PC-9 (cell line): Measurements from ENCODE around the gene RETREG2.

Experiments used
- EZH2 ChIP-seq: fragments of 200-600 bp; sonication (generic); IDR thresholded peaks from 2 replicates; pipeline ENCODE4 v1.8.0; 2017; ENCODE audit warnings: antibody characterized with exemption, low read depth
- TF ChIP-seq, protein P1 (sequence below): fragments of 200-600 bp; sonication (generic); conservative IDR thresholded peaks from 2 replicates; pipeline ENCODE4 v1.6.1; 2017; ENCODE audit warnings: mixed run types, antibody characterized with exemption, mild to moderate bottlenecking, moderate library complexity

DNA sequence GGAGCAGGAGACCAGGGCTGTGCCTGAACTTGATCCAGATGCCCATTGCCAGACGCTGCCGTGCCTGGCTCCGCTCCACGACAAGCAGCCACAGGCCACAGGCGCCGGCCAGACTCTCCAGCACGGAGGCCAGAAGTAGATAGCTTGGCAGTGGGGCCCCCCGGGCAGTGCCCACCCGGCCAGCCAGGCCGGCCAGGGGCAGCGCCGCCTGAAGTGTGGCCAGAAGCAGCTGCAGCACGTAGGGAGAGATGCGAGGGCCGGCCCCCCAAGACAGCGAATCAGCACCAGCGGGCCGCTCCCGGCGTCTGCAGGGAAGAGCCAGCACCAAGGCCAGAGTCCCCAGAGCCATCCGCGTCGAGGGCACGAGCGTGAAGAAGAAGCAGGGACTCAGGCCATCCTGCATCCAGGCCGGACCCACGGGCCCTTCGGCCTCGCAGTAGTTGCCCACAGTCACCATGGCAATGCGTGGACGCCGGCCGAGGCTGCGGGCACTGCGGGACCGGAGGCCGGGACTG, 40.2 kb downstream of the RETREG2 start:
- TF ChIP-seq, protein P1, sequence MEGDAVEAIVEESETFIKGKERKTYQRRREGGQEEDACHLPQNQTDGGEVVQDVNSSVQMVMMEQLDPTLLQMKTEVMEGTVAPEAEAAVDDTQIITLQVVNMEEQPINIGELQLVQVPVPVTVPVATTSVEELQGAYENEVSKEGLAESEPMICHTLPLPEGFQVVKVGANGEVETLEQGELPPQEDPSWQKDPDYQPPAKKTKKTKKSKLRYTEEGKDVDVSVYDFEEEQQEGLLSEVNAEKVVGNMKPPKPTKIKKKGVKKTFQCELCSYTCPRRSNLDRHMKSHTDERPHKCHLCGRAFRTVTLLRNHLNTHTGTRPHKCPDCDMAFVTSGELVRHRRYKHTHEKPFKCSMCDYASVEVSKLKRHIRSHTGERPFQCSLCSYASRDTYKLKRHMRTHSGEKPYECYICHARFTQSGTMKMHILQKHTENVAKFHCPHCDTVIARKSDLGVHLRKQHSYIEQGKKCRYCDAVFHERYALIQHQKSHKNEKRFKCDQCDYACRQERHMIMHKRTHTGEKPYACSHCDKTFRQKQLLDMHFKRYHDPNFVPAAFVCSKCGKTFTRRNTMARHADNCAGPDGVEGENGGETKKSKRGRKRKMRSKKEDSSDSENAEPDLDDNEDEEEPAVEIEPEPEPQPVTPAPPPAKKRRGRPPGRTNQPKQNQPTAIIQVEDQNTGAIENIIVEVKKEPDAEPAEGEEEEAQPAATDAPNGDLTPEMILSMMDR, result no peak
- TF ChIP-seq EZH2, result no peak
